Skeletal muscle tissue (tissue), 4 donors: ENCODE measurements around the gene THAP4. TPM values are rescaled to one million over a fixed set of nuclear protein-coding genes. Genes with fewer than 3 reads are reported as not detected.
"Not testable (repeated sequence)": the region's sequence is repeated elsewhere in the genome, so short reads cannot be mapped to it uniquely, and the experiment has no call there.

Experiments
- H3K27ac ChIP-seq: one replicate; pipeline ENCODE4 v1.7.0; 2013; ENCODE audit warnings: mild to moderate bottlenecking, low read depth, low read length, inconsistent platforms
- H3K27me3 ChIP-seq, 3 donors: one replicate each; pipeline ENCODE4 v1.7.0; 2013; ENCODE audit warnings: low read length in 3 of 3; ENCODE audit not compliant: control insufficient read depth in 3 of 3, insufficient read depth in 3 of 3
- H3K36me3 ChIP-seq, 3 donors: one replicate each; pipeline ENCODE4 v1.7.0; 2013; ENCODE audit warnings: low read length in 3 of 3; ENCODE audit not compliant: control insufficient read depth in 3 of 3, insufficient read depth in 3 of 3
- H3K4me1 ChIP-seq, 3 donors: one replicate each; pipeline ENCODE4 v1.7.0; 2013; ENCODE audit warnings: low read length in 3 of 3, mild to moderate bottlenecking in 3 of 3; ENCODE audit not compliant: control insufficient read depth in 3 of 3, insufficient read depth in 3 of 3
- H3K4me3 ChIP-seq, 3 donors: one replicate each; pipeline ENCODE4 v1.7.0; 2013; ENCODE audit warnings: low read length in 3 of 3
- H3K9ac ChIP-seq, 3 donors: one replicate each; pipeline ENCODE4 v1.7.0; 2013; ENCODE audit warnings: low read length in 3 of 3, mild to moderate bottlenecking in 3 of 3, moderate library complexity in 2 of 3, low read depth in 1 of 3
- H3K9me3 ChIP-seq, 3 donors: one replicate each; pipeline ENCODE4 v1.7.0; 2013; ENCODE audit warnings: low read length in 3 of 3; ENCODE audit not compliant: control insufficient read depth in 3 of 3
- total RNA-seq: library from RNA; depleted of rRNA; stranded (reverse); fragments of >200 nt; gene quantifications from one replicate; pipeline ENCODE4 v1.2.3, GENCODE V29; 2014
- donor health status: Osteomylitis.

Gene THAP4
- total RNA-seq, 1 donor from 2014 or later: 35.5 TPM

- Histone ChIP-seq H3K4me3 (no peak overlapping the region), H3K36me3 (peaks cover 45 to 49% (median 45%) of the 10 kb centered on the region in 3 donors), H3K4me1 (peaks cover 0 to 4% (median 0%) of the 10 kb centered on the region in 3 donors), H3K9ac (no peak overlapping the region), H3K9me3 (no peaks in the 10 kb centered on the region), H3K27me3 (no peaks in the 10 kb centered on the region), H3K27ac (no peak overlapping the region)
Measured at GRCh38 chr2:241666627-241667400, 29.9 kb upstream of the THAP4 start.

- H3K4me1 ChIP-seq: peaks cover 0 to 4% (median 0%) of the 10 kb centered on the region in 3 donors
- no peak overlapping the region for H3K27ac ChIP-seq
- H3K4me3 ChIP-seq: no peak overlapping the region
- H3K9ac ChIP-seq: no peak overlapping the region
- peaks cover 42 to 47% (median 46%) of the 10 kb centered on the region in 3 donors for H3K36me3 ChIP-seq
- no peaks in the 10 kb centered on the region for H3K27me3 ChIP-seq
- no peaks in the 10 kb centered on the region for H3K9me3 ChIP-seq
Measured at GRCh38 chr2:241665731-241666440, 28.9 kb upstream of the THAP4 start.

- H3K4me1 ChIP-seq, H3K9ac ChIP-seq, H3K27me3 ChIP-seq, H3K9me3 ChIP-seq, H3K4me3 ChIP-seq, H3K27ac ChIP-seq: not testable (repeated sequence)
- H3K36me3 ChIP-seq: peaks cover 39 to 45% (median 42%) of the 10 kb centered on the region in 3 donors
Measured at GRCh38 chr2:241662731-241663130, 25.8 kb upstream of the THAP4 start.

- H3K4me1 ChIP-seq: peaks cover 0 to 2% (median 0%) of the 10 kb centered on the region in 3 donors
- H3K9ac ChIP-seq: no peak overlapping the region
- peaks cover 38 to 43% (median 39%) of the 10 kb centered on the region in 3 donors for H3K36me3 ChIP-seq
- H3K27ac ChIP-seq: no peak overlapping the region
- H3K4me3 ChIP-seq: no peak overlapping the region
- no peaks in the 10 kb centered on the region for H3K9me3 ChIP-seq
- no peaks in the 10 kb centered on the region for H3K27me3 ChIP-seq
Measured at GRCh38 chr2:241660593-241661213, 23.7 kb upstream of the THAP4 start.

GRCh38 chr2:241659150-241659739 lies 22.3 kb upstream of the THAP4 start:
- Histone ChIP-seq H3K27ac (no peak overlapping the region), H3K36me3 (peaks cover 51 to 56% (median 52%) of the 10 kb centered on the region in 3 donors), H3K27me3 (no peaks in the 10 kb centered on the region), H3K9ac (no peak overlapping the region), H3K4me1 (no peaks in the 10 kb centered on the region), H3K4me3 (no peak overlapping the region), H3K9me3 (no peaks in the 10 kb centered on the region)

GRCh38 chr2:241658296-241658695 lies 21.3 kb upstream of the THAP4 start:
- no peaks in the 10 kb centered on the region for H3K9me3 ChIP-seq
- H3K27ac ChIP-seq: no peak overlapping the region
- H3K9ac ChIP-seq: no peak overlapping the region
- no peaks in the 10 kb centered on the region for H3K27me3 ChIP-seq
- no peaks in the 10 kb centered on the region for H3K4me1 ChIP-seq
- peaks cover 53 to 58% (median 54%) of the 10 kb centered on the region in 3 donors for H3K36me3 ChIP-seq
- H3K4me3 ChIP-seq: no peak overlapping the region

GRCh38 chr2:241657786-241658254 lies 20.9 kb upstream of the THAP4 start:
- Histone ChIP-seq H3K9me3 (no peaks in the 10 kb centered on the region), H3K9ac (no peak overlapping the region), H3K27ac (no peak overlapping the region), H3K27me3 (no peaks in the 10 kb centered on the region), H3K4me1 (no peaks in the 10 kb centered on the region), H3K4me3 (no peak overlapping the region), H3K36me3 (peaks cover 57 to 61% (median 58%) of the 10 kb centered on the region in 3 donors)

- no peak overlapping the region for H3K9ac ChIP-seq
- no peaks in the 10 kb centered on the region for H3K27me3 ChIP-seq
- H3K9me3 ChIP-seq: no peaks in the 10 kb centered on the region
- H3K4me3 ChIP-seq: no peak overlapping the region
- no peak overlapping the region for H3K27ac ChIP-seq
- H3K4me1 ChIP-seq: no peaks in the 10 kb centered on the region
- peaks cover 69 to 73% (median 73%) of the 10 kb centered on the region in 3 donors for H3K36me3 ChIP-seq
Measured at GRCh38 chr2:241656190-241656741, 19.3 kb upstream of the THAP4 start.

GRCh38 chr2:241655516-241656189 lies 18.7 kb upstream of the THAP4 start:
- H3K9me3 ChIP-seq: no peaks in the 10 kb centered on the region
- H3K27ac ChIP-seq: no peak overlapping the region
- H3K4me3 ChIP-seq: no peak overlapping the region
- no peaks in the 10 kb centered on the region for H3K4me1 ChIP-seq
- H3K9ac ChIP-seq: no peak overlapping the region
- no peaks in the 10 kb centered on the region for H3K27me3 ChIP-seq
- peaks cover 63 to 69% (median 68%) of the 10 kb centered on the region in 3 donors for H3K36me3 ChIP-seq
